ENCODE data around the gene ISM2.

Gene ISM2

GRCh38 chr14:77507762-77508161 lies 9.1 kb upstream of the ISM2 start:
- H3K4me1 ChIP-seq: no peaks in the 10 kb centered on the region
- DNase-seq: no peak
- peaks cover 20 to 48% (median 36%) of the 10 kb centered on the region in 3 donors for H3K36me3 ChIP-seq
- H3K27me3 ChIP-seq: no peaks in the 10 kb centered on the region
- no peak overlapping the region for H3K4me3 ChIP-seq
- intact Hi-C loops (cut with DNase I; ENCODE audit: low total_unique reads): no loop called here
- H3K9me3 ChIP-seq: no peaks in the 10 kb centered on the region
- TF ChIP-seq CTCF (IDR thresholded peaks at IDR 0.05): no peak
- no peak overlapping the region for H3K27ac ChIP-seq

- H3K27ac ChIP-seq: no peak overlapping the region
- H3K9me3 ChIP-seq: no peaks in the 10 kb centered on the region
- peaks cover 0 to 3% of the 10 kb centered on the region in 2 donors for H3K27me3 ChIP-seq
- peaks cover 6 to 23% (median 11%) of the 10 kb centered on the region in 3 donors for H3K36me3 ChIP-seq
- TF ChIP-seq CTCF (IDR thresholded peaks at IDR 0.05): no peak
- H3K4me3 ChIP-seq: no peak overlapping the region
- DNase-seq: no peak
- intact Hi-C loops (cut with DNase I; ENCODE audit: low total_unique reads): no loop called here
- no peaks in the 10 kb centered on the region for H3K4me1 ChIP-seq
These were observed 6.4 kb upstream of the ISM2 start for GRCh38 chr14:77505031-77505430.

- Histone ChIP-seq H3K4me1 (peaks cover 0 to 14% (median 12%) of the 10 kb centered on the region in 4 donors), H3K36me3 (peaks cover 0 to 11% (median 10%) of the 10 kb centered on the region in 3 donors), H3K27ac (no peak overlapping the region), H3K4me3 (no peak overlapping the region), H3K27me3 (peaks cover 5 to 22% of the 10 kb centered on the region in 2 donors), H3K9me3 (no peaks in the 10 kb centered on the region)
- TF ChIP-seq CTCF (IDR thresholded peaks at IDR 0.05): no peak
- intact Hi-C loops (cut with DNase I; ENCODE audit: low total_unique reads): no loop called here
- no peak for DNase-seq
These were observed 4.5 kb upstream of the ISM2 start for GRCh38 chr14:77503138-77503537.

- Histone ChIP-seq H3K27me3 (peaks cover 5 to 31% of the 10 kb centered on the region in 2 donors), H3K4me1 (peaks cover 0 to 18% (median 15%) of the 10 kb centered on the region in 4 donors), H3K36me3 (peaks cover 0 to 3% (median 2%) of the 10 kb centered on the region in 3 donors), H3K27ac (no peak overlapping the region), H3K4me3 (no peak overlapping the region), H3K9me3 (no peaks in the 10 kb centered on the region)
- TF ChIP-seq CTCF (IDR thresholded peaks at IDR 0.05): no peak
- no peak for DNase-seq
- intact Hi-C loops (cut with DNase I; ENCODE audit: low total_unique reads): no loop called here
These were observed 3.6 kb upstream of the ISM2 start for GRCh38 chr14:77502109-77502782.

GRCh38 chr14:77498984-77499527 lies 440 bp upstream of the ISM2 start:
- TF ChIP-seq CTCF (IDR thresholded peaks at IDR 0.05): no peak
- H3K27ac ChIP-seq: no peak overlapping the region
- no peaks in the 10 kb centered on the region for H3K36me3 ChIP-seq
- H3K4me1 ChIP-seq: peaks cover 0 to 18% (median 15%) of the 10 kb centered on the region in 4 donors
- H3K4me3 ChIP-seq: peak overlapping the region; percentile 40 to 62
- intact Hi-C loops (cut with DNase I; ENCODE audit: low total_unique reads): no loop called here
- H3K27me3 ChIP-seq: peaks cover 5 to 40% of the 10 kb centered on the region in 2 donors
- H3K9me3 ChIP-seq: no peaks in the 10 kb centered on the region
- no peak for DNase-seq
